Esophagus mucosa (tissue), 1 donor: Measurements from ENCODE around the gene FMO5. TPM values are rescaled to one million over a fixed set of nuclear protein-coding genes. Genes with fewer than 3 reads are reported as not detected.
"Not testable (repeated sequence)": the region's sequence is repeated elsewhere in the genome, so short reads cannot be mapped to it uniquely, and the experiment has no call there.

ENCODE experiments used
- ATAC-seq: fragments of 200-7000 bp; cut with Tn5 transposase; one replicate; pipeline ENCODE4 v1.9.1; 2020
- total RNA-seq: library from RNA; stranded (reverse); gene quantifications from one replicate; pipeline ENCODE4 v1.2.4, GENCODE V29; 2023
- donor health status: DM: yes; HTN: yes; CAD: no.

Gene FMO5
- total RNA-seq, 1 donor from 2014 or later, result 0.68 TPM

- ATAC-seq, result no peak
Measured at GRCh38 chr1:147238925-147239820, 14.0 kb upstream of the FMO5 start.

- peak; percentile 32 for ATAC-seq
Measured at GRCh38 chr1:147238053-147238902, 13.1 kb upstream of the FMO5 start.

GRCh38 chr1:147236959-147237791 lies 12.0 kb upstream of the FMO5 start:
- ATAC-seq, result peak; percentile 88

GRCh38 chr1:147236448-147236847 lies 11.3 kb upstream of the FMO5 start:
- no peak for ATAC-seq

GRCh38 chr1:147235822-147236221 lies 10.7 kb upstream of the FMO5 start:
- ATAC-seq, result no peak

GRCh38 chr1:147233903-147234302 lies 8.8 kb upstream of the FMO5 start:
- not testable (repeated sequence) for ATAC-seq

- not testable (repeated sequence) for ATAC-seq
Measured at GRCh38 chr1:147231032-147231431, 5.9 kb upstream of the FMO5 start.

- ATAC-seq, result no peak
Measured at GRCh38 chr1:147223740-147224615, 1.2 kb downstream of the FMO5 start.

GRCh38 chr1:147218606-147219005 lies 6.5 kb downstream of the FMO5 start:
- ATAC-seq, result no peak

- ATAC-seq, result no peak
Measured at GRCh38 chr1:147217141-147217540, 8.0 kb downstream of the FMO5 start.

GRCh38 chr1:147216124-147216523 lies 9.0 kb downstream of the FMO5 start:
- no peak for ATAC-seq

- ATAC-seq, result no peak
Measured at GRCh38 chr1:147215540-147215916, 9.6 kb downstream of the FMO5 start.

- ATAC-seq, result no peak
Measured at GRCh38 chr1:147214842-147215539, 10.1 kb downstream of the FMO5 start.

- no peak for ATAC-seq
Measured at GRCh38 chr1:147214325-147214724, 10.8 kb downstream of the FMO5 start.

GRCh38 chr1:147213271-147213670 lies 11.9 kb downstream of the FMO5 start:
- no peak for ATAC-seq

GRCh38 chr1:147211577-147211976 lies 13.6 kb downstream of the FMO5 start:
- no peak for ATAC-seq

GRCh38 chr1:147210987-147211386 lies 14.2 kb downstream of the FMO5 start:
- no peak for ATAC-seq

GRCh38 chr1:147209825-147210821 lies 15.0 kb downstream of the FMO5 start:
- ATAC-seq, result no peak

GRCh38 chr1:147208619-147209018 lies 16.5 kb downstream of the FMO5 start:
- no peak for ATAC-seq

- no peak for ATAC-seq
Measured at GRCh38 chr1:147207192-147207591, 17.9 kb downstream of the FMO5 start.
